Neural progenitor cell (in vitro differentiated cells): ENCODE results near the gene KEL.

Source experiments
- CTCF ChIP-seq: fragments of 200-600 bp; sonication (generic); IDR thresholded peaks from 2 replicates; pipeline ENCODE4 v1.5.1; 2017; ENCODE audit warnings: antibody characterized with exemption, mild to moderate bottlenecking
- EZH2phosphoT487 ChIP-seq: fragments of 200-600 bp; sonication (generic); IDR thresholded peaks from 2 replicates; pipeline ENCODE4 v1.6.1; 2017; ENCODE audit warnings: antibody characterized with exemption

- TF ChIP-seq CTCF (no peak), EZH2phosphoT487 (no peak)
Observed at GRCh38 chr7:142918901-142919300, 43.3 kb downstream of the KEL start.
